Measurements from ENCODE around the gene HIGD1A.

The HIGD1A gene

DNA sequence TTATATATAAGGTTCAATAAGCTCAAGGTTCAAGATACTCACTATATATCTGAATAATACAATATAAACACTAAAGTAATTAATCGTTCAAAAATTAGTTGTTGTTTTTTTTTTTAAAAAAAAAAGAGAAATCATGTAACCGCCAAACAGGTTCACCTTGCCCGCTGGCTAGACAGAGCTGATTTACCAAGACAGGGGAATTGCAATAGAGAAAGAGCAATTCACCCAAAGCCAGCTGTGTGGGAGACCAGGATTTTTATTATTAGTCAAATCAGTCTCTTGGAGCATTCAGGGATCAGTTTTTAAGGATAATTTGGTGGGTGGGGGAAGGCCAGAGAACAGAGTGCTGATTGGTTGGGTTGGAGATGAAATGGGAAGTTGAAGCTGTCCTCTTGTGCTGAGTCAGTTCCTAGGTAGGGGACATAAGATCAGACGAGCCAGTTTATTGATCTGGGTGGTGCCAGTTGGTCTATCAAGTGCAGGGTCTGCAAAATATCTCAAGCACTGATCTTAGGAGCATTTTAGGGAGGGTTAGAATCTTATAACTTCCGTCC is 7.9 kb downstream of the HIGD1A start:
- no peak for TF ChIP-seq TCF4 (CRISPR knock-in tag; IDR thresholded peaks at IDR 0.05; ENCODE audit: borderline replicate concordance)
- no peak for TF ChIP-seq PATZ1 (CRISPR knock-in tag; IDR thresholded peaks at IDR 0.05; ENCODE audit: borderline replicate concordance)
- TF ChIP-seq CREB5 (CRISPR knock-in tag; IDR thresholded peaks at IDR 0.05; ENCODE audit: low read depth): no peak
- no peak for TF ChIP-seq SNAI2 (CRISPR knock-in tag; IDR thresholded peaks at IDR 0.05)
- TF ChIP-seq ARNTL (CRISPR knock-in tag; IDR thresholded peaks at IDR 0.05; ENCODE audit: borderline replicate concordance, low read depth): no peak
- no peak for TF ChIP-seq ZFP30 (CRISPR knock-in tag; IDR thresholded peaks at IDR 0.05)
- no peak for TF ChIP-seq ZNF565 (CRISPR knock-in tag; conservative IDR thresholded peaks at IDR 0.05; ENCODE audit: low read depth)
- no peak for TF ChIP-seq TSHZ2 (CRISPR knock-in tag; IDR thresholded peaks at IDR 0.05)
- no peak for TF ChIP-seq BACH2 (CRISPR knock-in tag; IDR thresholded peaks at IDR 0.05; ENCODE audit: borderline replicate concordance)
- no peak for TF ChIP-seq TOX (CRISPR knock-in tag; IDR thresholded peaks at IDR 0.05; ENCODE audit: borderline replicate concordance)
- no peak for TF ChIP-seq PPARA (CRISPR knock-in tag; IDR thresholded peaks at IDR 0.05; ENCODE audit: borderline replicate concordance)
- no peak for TF ChIP-seq ZC3H10 (CRISPR knock-in tag; IDR thresholded peaks at IDR 0.05)
- TF ChIP-seq, protein P1, sequence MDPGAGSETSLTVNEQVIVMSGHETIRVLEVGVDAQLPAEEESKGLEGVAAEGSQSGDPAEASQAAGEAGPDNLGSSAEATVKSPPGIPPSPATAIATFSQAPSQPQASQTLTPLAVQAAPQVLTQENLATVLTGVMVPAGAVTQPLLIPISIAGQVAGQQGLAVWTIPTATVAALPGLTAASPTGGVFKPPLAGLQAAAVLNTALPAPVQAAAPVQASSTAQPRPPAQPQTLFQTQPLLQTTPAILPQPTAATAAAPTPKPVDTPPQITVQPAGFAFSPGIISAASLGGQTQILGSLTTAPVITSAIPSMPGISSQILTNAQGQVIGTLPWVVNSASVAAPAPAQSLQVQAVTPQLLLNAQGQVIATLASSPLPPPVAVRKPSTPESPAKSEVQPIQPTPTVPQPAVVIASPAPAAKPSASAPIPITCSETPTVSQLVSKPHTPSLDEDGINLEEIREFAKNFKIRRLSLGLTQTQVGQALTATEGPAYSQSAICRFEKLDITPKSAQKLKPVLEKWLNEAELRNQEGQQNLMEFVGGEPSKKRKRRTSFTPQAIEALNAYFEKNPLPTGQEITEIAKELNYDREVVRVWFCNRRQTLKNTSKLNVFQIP (CRISPR knock-in tag; IDR thresholded peaks at IDR 0.05; ENCODE audit: borderline replicate concordance, low read depth): no peak
- TF ChIP-seq, protein P2, sequence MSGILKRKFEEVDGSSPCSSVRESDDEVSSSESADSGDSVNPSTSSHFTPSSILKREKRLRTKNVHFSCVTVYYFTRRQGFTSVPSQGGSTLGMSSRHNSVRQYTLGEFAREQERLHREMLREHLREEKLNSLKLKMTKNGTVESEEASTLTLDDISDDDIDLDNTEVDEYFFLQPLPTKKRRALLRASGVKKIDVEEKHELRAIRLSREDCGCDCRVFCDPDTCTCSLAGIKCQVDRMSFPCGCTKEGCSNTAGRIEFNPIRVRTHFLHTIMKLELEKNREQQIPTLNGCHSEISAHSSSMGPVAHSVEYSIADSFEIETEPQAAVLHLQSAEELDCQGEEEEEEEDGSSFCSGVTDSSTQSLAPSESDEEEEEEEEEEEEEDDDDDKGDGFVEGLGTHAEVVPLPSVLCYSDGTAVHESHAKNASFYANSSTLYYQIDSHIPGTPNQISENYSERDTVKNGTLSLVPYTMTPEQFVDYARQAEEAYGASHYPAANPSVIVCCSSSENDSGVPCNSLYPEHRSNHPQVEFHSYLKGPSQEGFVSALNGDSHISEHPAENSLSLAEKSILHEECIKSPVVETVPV (CRISPR knock-in tag; IDR thresholded peaks at IDR 0.05): no peak
- no peak for TF ChIP-seq GLIS3 (CRISPR knock-in tag; IDR thresholded peaks at IDR 0.05)
- no peak for TF ChIP-seq ZNF8 (CRISPR knock-in tag; IDR thresholded peaks at IDR 0.05)
- ATAC-seq: no peak

DNA sequence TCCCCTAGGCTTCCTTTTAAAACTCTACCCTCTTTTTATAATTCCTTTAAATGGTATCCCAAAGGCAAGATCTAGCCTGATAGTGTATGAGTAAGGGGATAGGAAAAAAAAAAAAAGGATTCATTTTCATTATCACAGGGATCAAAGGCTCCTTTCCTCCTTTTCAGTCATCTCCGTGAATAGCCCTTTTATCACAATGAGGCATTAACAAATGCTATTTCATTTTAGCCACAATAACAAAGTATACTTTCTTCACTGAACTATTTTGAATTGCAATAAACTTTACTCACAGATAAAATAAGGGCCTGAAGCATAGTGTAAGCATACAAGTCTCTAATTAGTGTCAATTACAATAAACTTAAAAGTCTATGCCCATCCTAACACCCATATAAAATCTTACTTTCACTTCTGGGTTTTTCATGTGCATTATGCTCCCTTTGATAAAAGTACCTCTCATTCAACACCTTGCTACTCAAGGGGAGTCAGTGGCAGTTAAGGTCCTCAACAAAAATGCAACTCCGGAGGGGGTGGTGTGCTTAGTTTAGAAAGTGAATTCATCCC is 8.6 kb downstream of the HIGD1A start:
- no peak for TF ChIP-seq SNAI2 (CRISPR knock-in tag; IDR thresholded peaks at IDR 0.05)
- TF ChIP-seq RARB (CRISPR knock-in tag; IDR thresholded peaks at IDR 0.05): no peak
- TF ChIP-seq OSR1 (CRISPR knock-in tag; IDR thresholded peaks at IDR 0.05): no peak
- no peak for TF ChIP-seq ZC3H10 (CRISPR knock-in tag; IDR thresholded peaks at IDR 0.05)
- TF ChIP-seq ZFP3 (CRISPR knock-in tag; IDR thresholded peaks at IDR 0.05): no peak
- TF ChIP-seq PPARA (CRISPR knock-in tag; IDR thresholded peaks at IDR 0.05; ENCODE audit: borderline replicate concordance): no peak
- no peak for TF ChIP-seq GLIS3 (CRISPR knock-in tag; IDR thresholded peaks at IDR 0.05)
- TF ChIP-seq ISL1 (CRISPR knock-in tag; IDR thresholded peaks at IDR 0.05): no peak
- TF ChIP-seq ZFP30 (CRISPR knock-in tag; IDR thresholded peaks at IDR 0.05): no peak
- no peak for TF ChIP-seq TSHZ2 (CRISPR knock-in tag; IDR thresholded peaks at IDR 0.05)
- TF ChIP-seq, protein P1 (CRISPR knock-in tag; IDR thresholded peaks at IDR 0.05; ENCODE audit: borderline replicate concordance, low read depth): no peak
- TF ChIP-seq TOX (CRISPR knock-in tag; IDR thresholded peaks at IDR 0.05; ENCODE audit: borderline replicate concordance): no peak
- ATAC-seq: no peak
